ENCODE measurements around the gene VTI1A. TPM values are rescaled to one million over a fixed set of nuclear protein-coding genes. Genes with fewer than 3 reads are reported as not detected.

Gene VTI1A
- total and polyA plus RNA-seq, 2 experiments from 2014 or later, result 26.8 to 31.0 TPM

DNA sequence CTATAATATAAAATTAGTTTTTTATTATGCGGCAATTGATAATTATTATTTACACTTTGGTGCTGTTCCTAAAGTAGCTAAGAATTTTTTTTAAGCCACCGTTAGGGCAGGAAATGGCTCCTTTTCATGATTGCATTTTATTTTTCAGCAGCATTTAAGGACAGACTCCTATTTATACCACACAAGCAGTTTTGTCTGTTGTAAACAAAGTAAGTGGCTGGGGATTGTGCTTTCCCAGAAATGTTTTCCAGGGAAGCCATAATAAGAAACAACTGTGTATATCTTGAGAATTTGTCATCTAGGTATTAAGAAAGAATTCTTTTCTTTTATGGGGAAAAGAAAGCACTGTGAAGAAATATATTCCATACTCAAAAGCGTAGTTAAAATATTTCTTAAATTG is 232.0 kb downstream of the VTI1A start:
- H4K20me1 ChIP-seq (replicated peaks; ENCODE audit: insufficient read depth), result no peaks in the 10 kb centered on the region
- peaks cover 47% of the 10 kb centered on the region for H3K4me1 ChIP-seq (ENCODE audit: insufficient read depth)
- no peaks in the 10 kb centered on the region for H3K79me2 ChIP-seq (replicated peaks; ENCODE audit: insufficient read depth)
- no peak overlapping the region for H3K4me3 Mint-ChIP-seq
- no peak for TF ChIP-seq CREB1 (CRISPR knock-in tag; IDR thresholded peaks at IDR 0.05; ENCODE audit: low read depth)
- TF ChIP-seq POLR2AphosphoS5 (IDR thresholded peaks at IDR 0.05; ENCODE audit: low read depth), result no peak
- TF ChIP-seq ZNF331 (CRISPR knock-in tag; IDR thresholded peaks at IDR 0.05; ENCODE audit: low read depth), result no peak
- TF ChIP-seq ZNF114 (CRISPR knock-in tag; IDR thresholded peaks at IDR 0.05), result no peak
- no peak for TF ChIP-seq CTCF (conservative IDR thresholded peaks at IDR 0.05; ENCODE audit: low read depth in 2 of 2)
- TF ChIP-seq EZH2phosphoT487 (IDR thresholded peaks at IDR 0.05; ENCODE audit: unreplicated experiment), result no peak
- TF ChIP-seq NANOG (IDR thresholded peaks at IDR 0.05; ENCODE audit: borderline replicate concordance), result no peak
- no peak for TF ChIP-seq REST (IDR thresholded peaks at IDR 0.05; ENCODE audit: unreplicated experiment)
- TF ChIP-seq STAT1 (IDR thresholded peaks at IDR 0.05; ENCODE audit: unreplicated experiment), result no peak
- TF ChIP-seq, protein P1, sequence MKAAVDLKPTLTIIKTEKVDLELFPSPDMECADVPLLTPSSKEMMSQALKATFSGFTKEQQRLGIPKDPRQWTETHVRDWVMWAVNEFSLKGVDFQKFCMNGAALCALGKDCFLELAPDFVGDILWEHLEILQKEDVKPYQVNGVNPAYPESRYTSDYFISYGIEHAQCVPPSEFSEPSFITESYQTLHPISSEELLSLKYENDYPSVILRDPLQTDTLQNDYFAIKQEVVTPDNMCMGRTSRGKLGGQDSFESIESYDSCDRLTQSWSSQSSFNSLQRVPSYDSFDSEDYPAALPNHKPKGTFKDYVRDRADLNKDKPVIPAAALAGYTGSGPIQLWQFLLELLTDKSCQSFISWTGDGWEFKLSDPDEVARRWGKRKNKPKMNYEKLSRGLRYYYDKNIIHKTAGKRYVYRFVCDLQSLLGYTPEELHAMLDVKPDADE (IDR thresholded peaks at IDR 0.05), result no peak
- no peak for TF ChIP-seq EZH2 (IDR thresholded peaks at IDR 0.05; ENCODE audit: low read depth, unreplicated experiment)
- no peak for TF ChIP-seq JUNB (IDR thresholded peaks at IDR 0.05; ENCODE audit: unreplicated experiment)
- TF ChIP-seq ZNF462 (CRISPR knock-in tag; IDR thresholded peaks at IDR 0.05), result no peak
- H3K27me3 ChIP-seq (ENCODE audit: insufficient read depth), result no peaks in the 10 kb centered on the region
- no peaks in the 10 kb centered on the region for H3K36me3 ChIP-seq (ENCODE audit: insufficient read depth)
- H3K9me2 ChIP-seq (ENCODE audit: insufficient read depth), result 0 out of 2 replicates have a peak, but pooled peaks cover 6% of the 10 kb centered on the region
- no peaks in the 10 kb centered on the region for H3K36me3 Mint-ChIP-seq (ENCODE audit: low read depth)
- peak overlapping the region; percentile 92 for H3K27ac Mint-ChIP-seq
- DNase-seq (ENCODE audit: low spot score) (no peak), ATAC-seq (no peak)
- 0 out of 2 replicates have a peak overlapping the region, but pooled peaks have one; percentile 6 for H3K4me3 ChIP-seq
- no peaks in the 10 kb centered on the region for H3K9me3 Mint-ChIP-seq
- peak overlapping the region; percentile 89 for H3K27ac ChIP-seq (ENCODE audit: low read depth)
- H2AFZ ChIP-seq, result no peak overlapping the region
- H3K27me3 Mint-ChIP-seq (ENCODE audit: insufficient read depth, low read depth, poor library complexity), result peaks cover 4% of the 10 kb centered on the region
- H3F3A ChIP-seq (replicated peaks; ENCODE audit: low read depth), result no peaks in the 10 kb centered on the region
- H3K4me2 ChIP-seq, result peak overlapping the region; percentile 26
- peaks cover 30% of the 10 kb centered on the region for H3K4me1 Mint-ChIP-seq
